Measurements from ENCODE around the gene FHL1. TPM values are rescaled to one million over a fixed set of nuclear protein-coding genes. Genes with fewer than 3 reads are reported as not detected.
"Not testable (repeated sequence)": the region's sequence is repeated elsewhere in the genome, so short reads cannot be mapped to it uniquely, and the experiment has no call there.

The FHL1 gene
- 1,000 to 10,000 TPM; 1,036 to 1,050 TPM for total RNA-seq
- long read RNA-seq, donor 1, transcript FHL1-205 (7 exons, 2,441 nt), result major isoform, 95 of 332 reads
- long read RNA-seq, donor 1, transcript FHL1-202 (6 exons, 1,017 nt), result minor isoform, 48 of 332 reads
- long read RNA-seq, donor 1, transcript FHL1-218 (6 exons, 2,878 nt), result minor isoform, 42 of 332 reads
- long read RNA-seq, donor 1, transcript FHL1-204 (6 exons, 2,565 nt), result minor isoform, 46 of 332 reads
- long read RNA-seq, donor 1, partial matches to known transcripts, result 73 of 332 reads
- long read RNA-seq, donor 1, other reads (novel, unspliced or antisense), result 24 of 332 reads
- long read RNA-seq, donor 2, transcript FHL1-204 (6 exons, 2,565 nt), result minor isoform, 250 of 902 reads
- long read RNA-seq, donor 2, transcript FHL1-202 (6 exons, 1,017 nt), result minor isoform, 100 of 902 reads
- long read RNA-seq, donor 2, transcript FHL1-218 (6 exons, 2,878 nt), result minor isoform, 9 of 902 reads
- long read RNA-seq, donor 2, transcript FHL1-205 (7 exons, 2,441 nt), result major isoform, 286 of 902 reads
- long read RNA-seq, donor 2, partial matches to known transcripts, result 79 of 902 reads
- long read RNA-seq, donor 2, other reads (novel, unspliced or antisense), result 156 of 902 reads

- peak; percentile 87 for DNase-seq (ENCODE audit: low spot score)
- intact Hi-C loops (cut with DNase I), result loop anchor here in 1 of 2 donors (5.0 kb wide), 1 partner anchor 115 kb away; no protein-coding TSS in a partner anchor
Measured at GRCh38 chrX:136147315-136147901, at the start of gene FHL1. Gene FHL1 (plus strand): TSS chrX:136147533.

GRCh38 chrX:136097871-136098805 lies 49.2 kb upstream of the FHL1 start:
- intact Hi-C loops (cut with DNase I), result no loop called here
- no peak for DNase-seq (ENCODE audit: low spot score)

GRCh38 chrX:136104936-136105335 lies 42.4 kb upstream of the FHL1 start:
- intact Hi-C loops (cut with DNase I), result no loop called here
- no peak for DNase-seq (ENCODE audit: low spot score)

GRCh38 chrX:136106920-136107528 lies 40.3 kb upstream of the FHL1 start:
- no peak for DNase-seq (ENCODE audit: low spot score)
- intact Hi-C loops (cut with DNase I), result no loop called here

GRCh38 chrX:136108905-136109304 lies 38.4 kb upstream of the FHL1 start:
- DNase-seq (ENCODE audit: low spot score); intact Hi-C loops (cut with DNase I): not testable (repeated sequence)

- DNase-seq (ENCODE audit: low spot score), result no peak
- intact Hi-C loops (cut with DNase I), result loop anchor here in 1 of 2 donors (10.0 kb wide), 1 partner anchor 47 kb away; no protein-coding TSS in a partner anchor
Measured at GRCh38 chrX:136112286-136112685, 35.0 kb upstream of the FHL1 start.

- no peak for DNase-seq (ENCODE audit: low spot score)
- intact Hi-C loops (cut with DNase I), result loop anchor here in 1 of 2 donors (10.0 kb wide), 1 partner anchor 48 kb away; no protein-coding TSS in a partner anchor
Measured at GRCh38 chrX:136112778-136113177, 34.6 kb upstream of the FHL1 start.

- intact Hi-C loops (cut with DNase I), result loop anchor here in 1 of 2 donors (10.0 kb wide), 1 partner anchor 51 kb away; no protein-coding TSS in a partner anchor
- DNase-seq (ENCODE audit: low spot score), result no peak
Measured at GRCh38 chrX:136115126-136115903, 32.0 kb upstream of the FHL1 start.

GRCh38 chrX:136115904-136116297 lies 31.4 kb upstream of the FHL1 start:
- intact Hi-C loops (cut with DNase I), result loop anchor here in 1 of 2 donors (10.0 kb wide), 1 partner anchor 51 kb away; no protein-coding TSS in a partner anchor
- no peak for DNase-seq (ENCODE audit: low spot score)

GRCh38 chrX:136121788-136122187 lies 25.5 kb upstream of the FHL1 start:
- intact Hi-C loops (cut with DNase I), result no loop called here
- no peak for DNase-seq (ENCODE audit: low spot score)

- no peak for DNase-seq (ENCODE audit: low spot score)
- intact Hi-C loops (cut with DNase I), result no loop called here
Measured at GRCh38 chrX:136122207-136122606, 25.1 kb upstream of the FHL1 start.

GRCh38 chrX:136125106-136125505 lies 22.2 kb upstream of the FHL1 start:
- intact Hi-C loops (cut with DNase I), result no loop called here
- DNase-seq (ENCODE audit: low spot score), result no peak

GRCh38 chrX:136126371-136126770 lies 21.0 kb upstream of the FHL1 start:
- no peak for DNase-seq (ENCODE audit: low spot score)
- intact Hi-C loops (cut with DNase I), result no loop called here

- no peak for DNase-seq (ENCODE audit: low spot score)
- intact Hi-C loops (cut with DNase I), result no loop called here
Measured at GRCh38 chrX:136126872-136127406, 20.4 kb upstream of the FHL1 start.

GRCh38 chrX:136128743-136129142 lies 18.6 kb upstream of the FHL1 start:
- intact Hi-C loops (cut with DNase I), result no loop called here

GRCh38 chrX:136130931-136131833 lies 16.2 kb upstream of the FHL1 start:
- intact Hi-C loops (cut with DNase I), result no loop called here
- no peak for DNase-seq (ENCODE audit: low spot score)

More at GRCh38 chrX:136128743-136129142, 18.6 kb upstream of the FHL1 start:
- no peak for DNase-seq (ENCODE audit: low spot score)

GRCh38 chrX:136138939-136139338 lies 8.4 kb upstream of the FHL1 start:
- intact Hi-C loops (cut with DNase I), result no loop called here
- no peak for DNase-seq (ENCODE audit: low spot score)
